ENCODE measurements around the gene AFF3. TPM values are rescaled to one million over a fixed set of nuclear protein-coding genes. Genes with fewer than 3 reads are reported as not detected.

The AFF3 gene
- total and polyA plus RNA-seq, 10 donors, result 6.0 to 92.2 (median 64.0) TPM

GRCh38 chr2:99891428-99891780 lies 251.0 kb downstream of the AFF3 start:
- TF ChIP-seq POLR2AphosphoS5 (IDR thresholded peaks at IDR 0.05) (no peak), CTCF (IDR thresholded peaks at IDR 0.05 in 8 of 11, conservative IDR thresholded peaks at IDR 0.05 in 3 of 11) (no peak), POLR2A (IDR thresholded peaks at IDR 0.05) (no peak)
- Histone ChIP-seq H3K27me3 (replicated peaks in 1 of 7) (no peaks in the 10 kb centered on the region), H3K4me3 (no peak overlapping the region), H3K9me3 (no peaks in the 10 kb centered on the region), H3K27ac (no peak overlapping the region), H3K4me1 (no peaks in the 10 kb centered on the region), H3K36me3 (peaks cover 0 to 11% (median 0%) of the 10 kb centered on the region in 6 donors)
- no peak for DNase-seq
- WGBS, 5 donors, result 86 to 95% (median 92%) methylated on average over 6 to 7 of the region's 7 CpGs
- intact Hi-C loops (cut with DNase I; ENCODE audit: low total_unique reads), result no loop called here

GRCh38 chr2:99890568-99891427 lies 251.6 kb downstream of the AFF3 start:
- no peak for DNase-seq
- intact Hi-C loops (cut with DNase I; ENCODE audit: low total_unique reads), result no loop called here
- Histone ChIP-seq H3K27ac (no peak overlapping the region), H3K9me3 (no peaks in the 10 kb centered on the region), H3K4me3 (no peak overlapping the region), H3K4me1 (no peaks in the 10 kb centered on the region), H3K36me3 (peaks cover 0 to 11% (median 0%) of the 10 kb centered on the region in 6 donors), H3K27me3 (replicated peaks in 1 of 7) (no peaks in the 10 kb centered on the region)
- TF ChIP-seq POLR2A (IDR thresholded peaks at IDR 0.05), result no peak
- peak in 1 of 3 donors; percentile 18 for TF ChIP-seq POLR2AphosphoS5 (IDR thresholded peaks at IDR 0.05)
- no peak for TF ChIP-seq CTCF (IDR thresholded peaks at IDR 0.05 in 8 of 11, conservative IDR thresholded peaks at IDR 0.05 in 3 of 11)
- WGBS, 5 donors, result 78 to 88% (median 83%) methylated on average over 9 to 10 of the region's 10 CpGs

- Histone ChIP-seq H3K4me3 (no peak overlapping the region), H3K4me1 (peaks cover 0 to 6% (median 0%) of the 10 kb centered on the region in 6 donors), H3K9me3 (no peaks in the 10 kb centered on the region), H3K27me3 (replicated peaks in 1 of 7) (no peaks in the 10 kb centered on the region), H3K27ac (no peak overlapping the region), H3K36me3 (peaks cover 0 to 7% (median 0%) of the 10 kb centered on the region in 6 donors)
- intact Hi-C loops (cut with DNase I; ENCODE audit: low total_unique reads), result no loop called here
- TF ChIP-seq POLR2A (IDR thresholded peaks at IDR 0.05), result no peak
- no peak for TF ChIP-seq CTCF (IDR thresholded peaks at IDR 0.05 in 8 of 11, conservative IDR thresholded peaks at IDR 0.05 in 3 of 11)
- no peak for TF ChIP-seq POLR2AphosphoS5 (IDR thresholded peaks at IDR 0.05)
- WGBS, 5 donors, result 60 to 65% (median 63%) methylated on average over 5 of the region's 5 CpGs
- DNase-seq, result no peak
Observed at GRCh38 chr2:99888617-99889016, 253.8 kb downstream of the AFF3 start.

- H3K4me1 ChIP-seq, result peaks cover 0 to 28% (median 12%) of the 10 kb centered on the region in 6 donors
- TF ChIP-seq CTCF (IDR thresholded peaks at IDR 0.05 in 8 of 11, conservative IDR thresholded peaks at IDR 0.05 in 3 of 11) (no peak), POLR2AphosphoS5 (IDR thresholded peaks at IDR 0.05) (no peak), POLR2A (IDR thresholded peaks at IDR 0.05) (no peak)
- no peak for DNase-seq
- no peak overlapping the region for H3K4me3 ChIP-seq
- 88 to 100% (median 95%) methylated on average over 3 of the region's 3 CpGs for WGBS, 5 donors
- H3K9me3 ChIP-seq, result no peaks in the 10 kb centered on the region
- intact Hi-C loops (cut with DNase I; ENCODE audit: low total_unique reads), result no loop called here
- H3K36me3 ChIP-seq, result peaks cover 0 to 5% (median 0%) of the 10 kb centered on the region in 6 donors
- H3K27me3 ChIP-seq (replicated peaks in 1 of 7), result no peaks in the 10 kb centered on the region
- no peak overlapping the region for H3K27ac ChIP-seq
Observed at GRCh38 chr2:99886418-99886817, 256.0 kb downstream of the AFF3 start.

Data from spleen (tissue), 11 donors.